Measurements from ENCODE around the gene RAB22A. TPM values are rescaled to one million over a fixed set of nuclear protein-coding genes. Genes with fewer than 3 reads are reported as not detected.

RAB22A gene
- total and polyA plus RNA-seq, 8 donors = 3.1 to 10.1 (median 7.1) TPM

DNA sequence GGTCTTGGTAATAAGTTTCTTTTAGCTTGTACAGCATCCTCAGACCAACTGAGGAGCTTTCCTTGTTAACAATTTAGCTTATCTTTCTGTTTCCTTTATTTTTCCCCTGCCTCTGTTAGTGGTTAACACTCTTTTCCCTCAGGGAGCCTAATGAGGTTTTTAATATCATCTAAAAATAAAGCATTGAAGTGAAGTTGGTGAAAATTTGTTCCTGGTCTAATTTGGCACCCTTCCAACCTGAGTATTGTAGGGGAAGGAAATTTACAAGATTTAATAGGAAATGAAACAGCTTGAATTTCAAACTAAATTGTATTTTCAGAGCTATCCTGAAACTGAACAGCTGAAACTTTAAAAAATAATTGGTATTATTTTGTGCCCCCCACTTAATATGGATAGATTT, 51.4 kb downstream of the RAB22A start:
- Histone ChIP-seq H3K4me3 (no peak overlapping the region), H3K9me3 (no peaks in the 10 kb centered on the region), H3K4me1 (no peaks in the 10 kb centered on the region), H3K27me3 (no peaks in the 10 kb centered on the region), H3K36me3 (peaks cover 0 to 10% (median 0%) of the 10 kb centered on the region in 3 donors), H3K27ac (no peak overlapping the region)
- TF ChIP-seq CTCF (IDR thresholded peaks at IDR 0.05) = no peak
- FAIRE-seq (no peak), DNase-seq (no peak), ATAC-seq (no peak)
- intact Hi-C loops (cut with DNase I) = no loop called here

DNA sequence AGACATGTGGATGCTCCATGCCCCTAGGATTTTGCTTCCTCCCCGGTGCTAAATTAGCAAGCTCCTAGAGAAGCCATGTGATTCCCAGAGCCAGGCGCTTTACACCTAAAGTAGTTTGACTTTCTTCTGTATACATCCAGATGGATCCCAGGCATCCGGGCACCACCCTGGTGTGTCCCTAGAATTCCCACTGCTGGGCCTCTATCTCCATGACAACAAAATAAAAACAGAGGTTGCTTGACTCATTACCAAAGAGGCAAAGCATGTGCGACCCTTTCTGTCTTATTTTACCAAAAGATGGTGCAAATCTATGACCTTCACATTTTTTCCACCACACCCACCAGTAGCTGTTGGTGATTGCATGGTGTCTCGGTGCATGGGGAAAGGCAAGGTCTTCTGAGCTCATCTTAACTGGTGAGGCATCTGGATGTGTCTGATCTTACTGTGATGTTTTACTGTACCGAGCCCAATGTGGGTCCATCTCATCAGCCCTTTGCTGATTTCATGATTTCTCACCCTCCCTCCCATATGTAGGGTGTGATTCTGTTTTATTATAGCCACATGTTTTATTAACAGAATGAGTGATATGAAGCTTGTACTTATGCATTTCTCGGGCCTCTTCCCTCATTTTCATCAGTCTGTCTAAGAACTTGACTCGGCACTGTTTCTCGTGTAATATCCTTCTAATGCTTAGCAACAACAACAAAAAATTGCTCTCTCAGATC, 52.1 kb downstream of the RAB22A start:
- Histone ChIP-seq H3K9me3 (no peaks in the 10 kb centered on the region), H3K4me1 (no peaks in the 10 kb centered on the region), H3K27ac (no peak overlapping the region), H3K27me3 (no peaks in the 10 kb centered on the region), H3K36me3 (peaks cover 0 to 10% (median 0%) of the 10 kb centered on the region in 3 donors), H3K4me3 (no peak overlapping the region)
- DNase-seq (no peak), ATAC-seq (no peak), FAIRE-seq (no peak)
- no peak for TF ChIP-seq CTCF (IDR thresholded peaks at IDR 0.05)
- 83 to 89% methylated on average over 9 of the region's 9 CpGs for WGBS, 2 donors
- intact Hi-C loops (cut with DNase I) = no loop called here

DNA sequence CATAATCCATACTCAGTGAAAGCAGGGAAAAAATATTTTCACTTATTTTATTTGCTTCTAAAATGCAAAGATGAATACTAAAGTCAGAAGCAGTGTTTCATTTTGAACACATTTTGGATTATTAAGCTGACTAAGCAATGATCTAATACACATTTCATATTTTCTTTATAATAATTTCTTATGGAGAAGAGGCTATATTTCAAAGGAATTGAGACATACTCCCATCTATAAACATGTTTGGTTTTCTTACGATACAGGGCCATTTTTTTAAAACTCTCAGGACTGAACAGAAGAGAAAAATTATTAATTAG, 52.6 kb downstream of the RAB22A start:
- WGBS, 2 donors = 98 to 99% methylated on average over 1 of the region's 1 CpG
- no peak for TF ChIP-seq CTCF (IDR thresholded peaks at IDR 0.05)
- no peaks in the 10 kb centered on the region for H3K4me1 ChIP-seq
- intact Hi-C loops (cut with DNase I) = no loop called here
- no peaks in the 10 kb centered on the region for H3K9me3 ChIP-seq
- H3K36me3 ChIP-seq = peaks cover 0 to 10% (median 0%) of the 10 kb centered on the region in 3 donors
- no peaks in the 10 kb centered on the region for H3K27me3 ChIP-seq
- FAIRE-seq (no peak), ATAC-seq (no peak), DNase-seq (no peak)
- no peak overlapping the region for H3K27ac ChIP-seq
- no peak overlapping the region for H3K4me3 ChIP-seq

GRCh38 chr20:58362970-58363369, 53.5 kb downstream of the RAB22A start:
- FAIRE-seq (no peak), DNase-seq (no peak), ATAC-seq (no peak)
- H3K27me3 ChIP-seq = no peaks in the 10 kb centered on the region
- peaks cover 0 to 10% (median 0%) of the 10 kb centered on the region in 3 donors for H3K36me3 ChIP-seq
- intact Hi-C loops (cut with DNase I) = no loop called here
- no peak for TF ChIP-seq CTCF (IDR thresholded peaks at IDR 0.05)
- 92 to 93% methylated on average over 4 of the region's 4 CpGs for whole genome bisulfite sequencing, 2 donors
- no peaks in the 10 kb centered on the region for H3K4me1 ChIP-seq
- H3K9me3 ChIP-seq = no peaks in the 10 kb centered on the region
- H3K4me3 ChIP-seq = no peak overlapping the region
- H3K27ac ChIP-seq = no peak overlapping the region

DNA sequence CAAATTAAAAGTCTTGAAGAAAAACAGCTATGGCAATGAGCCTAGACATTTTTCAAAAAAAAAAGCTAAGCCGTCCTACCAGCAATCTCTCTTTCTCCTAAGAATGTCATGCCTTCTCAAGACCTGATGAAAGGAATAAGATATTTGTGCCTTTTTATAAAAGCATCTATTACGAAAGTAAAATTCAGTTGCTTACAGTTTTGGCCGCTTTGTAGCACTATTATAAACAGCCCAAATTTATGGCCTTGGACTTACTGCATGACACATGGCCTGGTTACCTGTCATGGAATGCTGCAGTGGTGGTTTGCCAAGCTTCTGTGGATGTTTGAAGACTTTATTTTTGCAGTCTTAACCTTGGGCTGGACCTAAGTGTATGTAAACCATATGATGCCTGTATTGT, 57.4 kb downstream of the RAB22A start:
- Histone ChIP-seq H3K36me3 (no peaks in the 10 kb centered on the region), H3K9me3 (no peaks in the 10 kb centered on the region), H3K4me1 (no peaks in the 10 kb centered on the region), H3K4me3 (no peak overlapping the region), H3K27me3 (no peaks in the 10 kb centered on the region), H3K27ac (no peak overlapping the region)
- FAIRE-seq = no peak
- intact Hi-C loops (cut with DNase I) = no loop called here
- WGBS, 2 donors = 94 to 96% methylated on average over 3 of the region's 3 CpGs
- TF ChIP-seq CTCF (IDR thresholded peaks at IDR 0.05) = no peak
- no peak for DNase-seq
- ATAC-seq = no peak

Data from pancreas (tissue), 10 donors.